ENCODE results near the gene CTBS. TPM values are rescaled to one million over a fixed set of nuclear protein-coding genes. Genes with fewer than 3 reads are reported as not detected.
"Not testable (repeated sequence)": the region's sequence is repeated elsewhere in the genome, so short reads cannot be mapped to it uniquely, and the experiment has no call there.

The CTBS gene
- total RNA-seq, 1 experiment from 2014 or later, result 19.2 TPM

- no peak overlapping the region for H3K27ac ChIP-seq (ENCODE audit: low read length)
- H2AFZ ChIP-seq (ENCODE audit: low read length), result peak overlapping the region; percentile 58
- H3K36me3 ChIP-seq (ENCODE audit: insufficient read depth, low read length), result no peaks in the 10 kb centered on the region
- H3K9me3 ChIP-seq (ENCODE audit: low read length), result no peaks in the 10 kb centered on the region
- peak; percentile 32 for DNase-seq
- no peak overlapping the region for H3K4me3 ChIP-seq (ENCODE audit: low read length)
- H3K27me3 ChIP-seq (ENCODE audit: low read length), result no peaks in the 10 kb centered on the region
- H3K9ac ChIP-seq (ENCODE audit: low read length), result no peak overlapping the region
- H3K4me1 ChIP-seq (ENCODE audit: low read length), result no peaks in the 10 kb centered on the region
- no peaks in the 10 kb centered on the region for H3K9me2 ChIP-seq (replicated peaks; ENCODE audit: insufficient read depth, low read length)
- no peak overlapping the region for H3K4me2 ChIP-seq (ENCODE audit: low read depth, low read length, poor library complexity, severe bottlenecking)
- H3K79me2 ChIP-seq (ENCODE audit: low read length), result no peaks in the 10 kb centered on the region
- H4K20me1 ChIP-seq (ENCODE audit: insufficient read depth, low read depth, low read length), result no peaks in the 10 kb centered on the region
Observed at GRCh38 chr1:84598846-84599741, 24.9 kb upstream of the CTBS start.

DNA sequence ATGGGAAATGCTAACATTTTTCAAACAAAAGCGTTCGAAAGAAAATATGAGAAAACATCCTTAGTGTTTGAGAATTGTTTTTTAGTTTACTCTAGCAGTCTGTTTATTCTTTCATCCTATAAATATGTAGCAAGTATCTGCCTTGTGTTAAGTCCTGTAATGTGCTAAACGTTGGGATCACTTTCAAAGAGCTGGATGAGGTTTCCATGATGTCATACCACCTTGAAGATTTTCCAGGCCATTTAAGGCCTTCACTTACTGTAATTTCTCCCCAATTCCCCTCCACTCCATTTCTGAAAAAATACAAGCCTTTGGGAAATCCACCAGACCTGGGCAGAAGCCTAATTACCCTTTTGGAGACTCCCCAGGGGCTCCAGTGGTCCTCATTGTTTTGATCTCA, 24.2 kb upstream of the CTBS start:
- DNase-seq, result no peak
- no peaks in the 10 kb centered on the region for H4K20me1 ChIP-seq (ENCODE audit: insufficient read depth, low read depth, low read length)
- H3K27ac ChIP-seq (ENCODE audit: low read length), result no peak overlapping the region
- H3K79me2 ChIP-seq (ENCODE audit: low read length), result no peaks in the 10 kb centered on the region
- no peak overlapping the region for H2AFZ ChIP-seq (ENCODE audit: low read length)
- no peaks in the 10 kb centered on the region for H3K36me3 ChIP-seq (ENCODE audit: insufficient read depth, low read length)
- H3K4me2 ChIP-seq (ENCODE audit: low read depth, low read length, poor library complexity, severe bottlenecking), result no peak overlapping the region
- no peak overlapping the region for H3K4me3 ChIP-seq (ENCODE audit: low read length)
- no peaks in the 10 kb centered on the region for H3K9me2 ChIP-seq (replicated peaks; ENCODE audit: insufficient read depth, low read length)
- H3K4me1 ChIP-seq (ENCODE audit: low read length), result no peaks in the 10 kb centered on the region
- H3K9me3 ChIP-seq (ENCODE audit: low read length), result no peaks in the 10 kb centered on the region
- H3K27me3 ChIP-seq (ENCODE audit: low read length), result no peaks in the 10 kb centered on the region
- H3K9ac ChIP-seq (ENCODE audit: low read length), result no peak overlapping the region

DNA sequence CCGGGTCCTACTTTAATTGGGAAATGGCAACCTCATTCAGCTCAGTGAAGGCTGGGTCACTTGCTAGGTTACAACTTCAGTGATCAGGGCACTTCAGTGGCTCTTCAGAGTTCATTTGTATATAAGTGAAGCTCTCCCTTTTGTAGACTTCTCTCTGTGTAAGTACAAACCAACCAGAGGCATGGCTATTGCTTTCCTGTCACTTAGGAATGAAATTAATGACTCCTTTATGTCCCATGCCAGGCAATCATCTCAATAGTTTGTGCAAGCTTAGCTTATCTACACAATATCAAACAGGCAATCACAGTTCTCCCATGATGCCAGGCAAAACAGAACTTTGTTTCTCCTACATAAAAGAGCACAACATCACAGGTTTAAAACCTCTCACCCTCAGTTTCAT, 22.8 kb upstream of the CTBS start:
- H4K20me1 ChIP-seq (ENCODE audit: insufficient read depth, low read depth, low read length), result no peaks in the 10 kb centered on the region
- H3K79me2 ChIP-seq (ENCODE audit: low read length), result no peaks in the 10 kb centered on the region
- H3K4me3 ChIP-seq (ENCODE audit: low read length), result no peak overlapping the region
- no peak overlapping the region for H3K4me2 ChIP-seq (ENCODE audit: low read depth, low read length, poor library complexity, severe bottlenecking)
- H3K27ac ChIP-seq (ENCODE audit: low read length), result no peak overlapping the region
- peak; percentile 25 for DNase-seq
- no peaks in the 10 kb centered on the region for H3K9me2 ChIP-seq (replicated peaks; ENCODE audit: insufficient read depth, low read length)
- no peaks in the 10 kb centered on the region for H3K9me3 ChIP-seq (ENCODE audit: low read length)
- H3K36me3 ChIP-seq (ENCODE audit: insufficient read depth, low read length), result no peaks in the 10 kb centered on the region
- no peaks in the 10 kb centered on the region for H3K4me1 ChIP-seq (ENCODE audit: low read length)
- no peak overlapping the region for H2AFZ ChIP-seq (ENCODE audit: low read length)
- H3K27me3 ChIP-seq (ENCODE audit: low read length), result no peaks in the 10 kb centered on the region
- no peak overlapping the region for H3K9ac ChIP-seq (ENCODE audit: low read length)

GRCh38 chr1:84594959-84595358, 20.7 kb upstream of the CTBS start:
- not testable (repeated sequence) for H3K27me3 ChIP-seq (ENCODE audit: low read length); H3K4me2 ChIP-seq (ENCODE audit: low read depth, low read length, poor library complexity, severe bottlenecking); DNase-seq; H3K9me2 ChIP-seq (replicated peaks; ENCODE audit: insufficient read depth, low read length); H4K20me1 ChIP-seq (ENCODE audit: insufficient read depth, low read depth, low read length); H3K9ac ChIP-seq (ENCODE audit: low read length); H3K27ac ChIP-seq (ENCODE audit: low read length); H3K9me3 ChIP-seq (ENCODE audit: low read length); H2AFZ ChIP-seq (ENCODE audit: low read length); H3K4me3 ChIP-seq (ENCODE audit: low read length); H3K79me2 ChIP-seq (ENCODE audit: low read length); H3K36me3 ChIP-seq (ENCODE audit: insufficient read depth, low read length); H3K4me1 ChIP-seq (ENCODE audit: low read length)

DNA sequence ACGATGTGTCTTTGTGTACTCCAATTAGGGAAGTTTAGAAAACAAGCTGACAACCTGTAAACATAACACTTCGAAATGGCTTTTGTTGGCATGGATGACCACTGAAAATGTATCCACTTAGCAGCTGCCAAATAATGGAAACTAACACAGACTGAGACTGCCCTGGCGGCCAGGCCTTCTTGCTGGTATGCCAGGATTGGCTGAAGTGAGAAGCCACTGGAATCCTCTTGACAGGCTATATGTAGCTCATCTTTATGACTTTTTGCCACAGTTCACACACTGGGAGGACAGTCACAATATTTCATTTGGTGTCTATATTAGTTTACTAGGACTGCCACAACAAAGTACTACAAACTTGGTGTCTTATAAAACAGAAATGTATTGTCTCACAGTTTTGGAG, 12.9 kb upstream of the CTBS start:
- Histone ChIP-seq H3K36me3 (ENCODE audit: insufficient read depth, low read length) (no peaks in the 10 kb centered on the region), H3K9me3 (ENCODE audit: low read length) (no peaks in the 10 kb centered on the region), H3K9me2 (replicated peaks; ENCODE audit: insufficient read depth, low read length) (no peaks in the 10 kb centered on the region)

DNA sequence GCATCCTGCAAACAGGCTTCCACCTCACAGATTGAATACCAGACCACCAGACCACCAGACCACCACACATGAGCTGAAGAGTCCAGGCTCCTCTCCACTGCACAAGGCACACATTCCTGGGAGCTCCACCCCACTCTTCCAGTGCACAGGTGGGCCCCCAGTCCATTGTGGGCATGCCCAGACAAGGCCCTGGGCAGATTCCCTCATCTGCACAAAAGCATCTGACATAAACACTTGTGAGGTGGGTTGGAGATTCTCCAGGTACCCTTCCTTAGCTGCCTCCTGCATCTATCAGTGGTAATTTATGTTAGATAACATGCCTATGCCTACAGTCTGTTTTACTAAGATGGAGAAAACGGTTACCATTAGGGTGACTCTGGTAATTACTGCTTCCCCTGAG, 11.6 kb upstream of the CTBS start:
- no peak overlapping the region for H3K4me2 ChIP-seq (ENCODE audit: low read depth, low read length, poor library complexity, severe bottlenecking)
- H3K9me2 ChIP-seq (replicated peaks; ENCODE audit: insufficient read depth, low read length), result no peaks in the 10 kb centered on the region
- no peak for DNase-seq
- H3K9me3 ChIP-seq (ENCODE audit: low read length), result no peaks in the 10 kb centered on the region
- H2AFZ ChIP-seq (ENCODE audit: low read length), result no peak overlapping the region
- H4K20me1 ChIP-seq (ENCODE audit: insufficient read depth, low read depth, low read length), result no peaks in the 10 kb centered on the region
- no peak overlapping the region for H3K4me3 ChIP-seq (ENCODE audit: low read length)
- H3K4me1 ChIP-seq (ENCODE audit: low read length), result peaks cover 17% of the 10 kb centered on the region
- H3K27me3 ChIP-seq (ENCODE audit: low read length), result no peaks in the 10 kb centered on the region
- H3K9ac ChIP-seq (ENCODE audit: low read length), result no peak overlapping the region
- H3K79me2 ChIP-seq (ENCODE audit: low read length), result no peaks in the 10 kb centered on the region
- no peak overlapping the region for H3K27ac ChIP-seq (ENCODE audit: low read length)
- H3K36me3 ChIP-seq (ENCODE audit: insufficient read depth, low read length), result no peaks in the 10 kb centered on the region

More for the DNA sequence above, 12.9 kb upstream of the CTBS start:
- H3K4me1 ChIP-seq (ENCODE audit: low read length), result peaks cover 17% of the 10 kb centered on the region
- no peak overlapping the region for H3K4me2 ChIP-seq (ENCODE audit: low read depth, low read length, poor library complexity, severe bottlenecking)
- H4K20me1 ChIP-seq (ENCODE audit: insufficient read depth, low read depth, low read length), result no peaks in the 10 kb centered on the region
- H3K79me2 ChIP-seq (ENCODE audit: low read length), result no peaks in the 10 kb centered on the region
- H3K27me3 ChIP-seq (ENCODE audit: low read length), result no peaks in the 10 kb centered on the region
- DNase-seq, result no peak
- no peak overlapping the region for H3K4me3 ChIP-seq (ENCODE audit: low read length)
- H3K27ac ChIP-seq (ENCODE audit: low read length), result no peak overlapping the region
- no peak overlapping the region for H3K9ac ChIP-seq (ENCODE audit: low read length)
- H2AFZ ChIP-seq (ENCODE audit: low read length), result no peak overlapping the region

- H3K4me3 ChIP-seq (ENCODE audit: low read length), result no peak overlapping the region
- no peaks in the 10 kb centered on the region for H3K79me2 ChIP-seq (ENCODE audit: low read length)
- H3K9ac ChIP-seq (ENCODE audit: low read length), result no peak overlapping the region
- H3K9me3 ChIP-seq (ENCODE audit: low read length), result no peaks in the 10 kb centered on the region
- H2AFZ ChIP-seq (ENCODE audit: low read length), result no peak overlapping the region
- no peaks in the 10 kb centered on the region for H3K27me3 ChIP-seq (ENCODE audit: low read length)
- no peaks in the 10 kb centered on the region for H3K36me3 ChIP-seq (ENCODE audit: insufficient read depth, low read length)
- H3K4me1 ChIP-seq (ENCODE audit: low read length), result peaks cover 17% of the 10 kb centered on the region
- no peaks in the 10 kb centered on the region for H4K20me1 ChIP-seq (ENCODE audit: insufficient read depth, low read depth, low read length)
- DNase-seq, result peak; percentile 40
- no peaks in the 10 kb centered on the region for H3K9me2 ChIP-seq (replicated peaks; ENCODE audit: insufficient read depth, low read length)
- H3K4me2 ChIP-seq (ENCODE audit: low read depth, low read length, poor library complexity, severe bottlenecking), result no peak overlapping the region
- H3K27ac ChIP-seq (ENCODE audit: low read length), result no peak overlapping the region
Observed at GRCh38 chr1:84584126-84584525, 9.9 kb upstream of the CTBS start.

- peaks cover 17% of the 10 kb centered on the region for H3K4me1 ChIP-seq (ENCODE audit: low read length)
- H3K9ac ChIP-seq (ENCODE audit: low read length), result no peak overlapping the region
- H3K9me2 ChIP-seq (replicated peaks; ENCODE audit: insufficient read depth, low read length), result no peaks in the 10 kb centered on the region
- H3K36me3 ChIP-seq (ENCODE audit: insufficient read depth, low read length), result no peaks in the 10 kb centered on the region
- H4K20me1 ChIP-seq (ENCODE audit: insufficient read depth, low read depth, low read length), result no peaks in the 10 kb centered on the region
- no peak overlapping the region for H3K4me3 ChIP-seq (ENCODE audit: low read length)
- no peaks in the 10 kb centered on the region for H3K79me2 ChIP-seq (ENCODE audit: low read length)
- H2AFZ ChIP-seq (ENCODE audit: low read length), result no peak overlapping the region
- no peak overlapping the region for H3K27ac ChIP-seq (ENCODE audit: low read length)
- DNase-seq, result no peak
- no peaks in the 10 kb centered on the region for H3K9me3 ChIP-seq (ENCODE audit: low read length)
- no peaks in the 10 kb centered on the region for H3K27me3 ChIP-seq (ENCODE audit: low read length)
- no peak overlapping the region for H3K4me2 ChIP-seq (ENCODE audit: low read depth, low read length, poor library complexity, severe bottlenecking)
Observed at GRCh38 chr1:84583648-84584047, 9.4 kb upstream of the CTBS start.

Data from Karpas-422 (cell line).